Measurements from ENCODE around the gene USP19. TPM values are rescaled to one million over a fixed set of nuclear protein-coding genes. Genes with fewer than 3 reads are reported as not detected.

The USP19 gene, protein sequence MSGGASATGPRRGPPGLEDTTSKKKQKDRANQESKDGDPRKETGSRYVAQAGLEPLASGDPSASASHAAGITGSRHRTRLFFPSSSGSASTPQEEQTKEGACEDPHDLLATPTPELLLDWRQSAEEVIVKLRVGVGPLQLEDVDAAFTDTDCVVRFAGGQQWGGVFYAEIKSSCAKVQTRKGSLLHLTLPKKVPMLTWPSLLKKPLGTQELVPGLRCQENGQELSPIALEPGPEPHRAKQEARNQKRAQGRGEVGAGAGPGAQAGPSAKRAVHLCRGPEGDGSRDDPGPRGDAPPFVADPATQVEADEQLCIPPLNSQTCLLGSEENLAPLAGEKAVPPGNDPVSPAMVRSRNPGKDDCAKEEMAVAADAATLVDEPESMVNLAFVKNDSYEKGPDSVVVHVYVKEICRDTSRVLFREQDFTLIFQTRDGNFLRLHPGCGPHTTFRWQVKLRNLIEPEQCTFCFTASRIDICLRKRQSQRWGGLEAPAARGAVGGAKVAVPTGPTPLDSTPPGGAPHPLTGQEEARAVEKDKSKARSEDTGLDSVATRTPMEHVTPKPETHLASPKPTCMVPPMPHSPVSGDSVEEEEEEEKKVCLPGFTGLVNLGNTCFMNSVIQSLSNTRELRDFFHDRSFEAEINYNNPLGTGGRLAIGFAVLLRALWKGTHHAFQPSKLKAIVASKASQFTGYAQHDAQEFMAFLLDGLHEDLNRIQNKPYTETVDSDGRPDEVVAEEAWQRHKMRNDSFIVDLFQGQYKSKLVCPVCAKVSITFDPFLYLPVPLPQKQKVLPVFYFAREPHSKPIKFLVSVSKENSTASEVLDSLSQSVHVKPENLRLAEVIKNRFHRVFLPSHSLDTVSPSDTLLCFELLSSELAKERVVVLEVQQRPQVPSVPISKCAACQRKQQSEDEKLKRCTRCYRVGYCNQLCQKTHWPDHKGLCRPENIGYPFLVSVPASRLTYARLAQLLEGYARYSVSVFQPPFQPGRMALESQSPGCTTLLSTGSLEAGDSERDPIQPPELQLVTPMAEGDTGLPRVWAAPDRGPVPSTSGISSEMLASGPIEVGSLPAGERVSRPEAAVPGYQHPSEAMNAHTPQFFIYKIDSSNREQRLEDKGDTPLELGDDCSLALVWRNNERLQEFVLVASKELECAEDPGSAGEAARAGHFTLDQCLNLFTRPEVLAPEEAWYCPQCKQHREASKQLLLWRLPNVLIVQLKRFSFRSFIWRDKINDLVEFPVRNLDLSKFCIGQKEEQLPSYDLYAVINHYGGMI (N-terminal part only)
- 10 to 100 TPM; 65.5 to 92.2 TPM for total RNA-seq

DNA sequence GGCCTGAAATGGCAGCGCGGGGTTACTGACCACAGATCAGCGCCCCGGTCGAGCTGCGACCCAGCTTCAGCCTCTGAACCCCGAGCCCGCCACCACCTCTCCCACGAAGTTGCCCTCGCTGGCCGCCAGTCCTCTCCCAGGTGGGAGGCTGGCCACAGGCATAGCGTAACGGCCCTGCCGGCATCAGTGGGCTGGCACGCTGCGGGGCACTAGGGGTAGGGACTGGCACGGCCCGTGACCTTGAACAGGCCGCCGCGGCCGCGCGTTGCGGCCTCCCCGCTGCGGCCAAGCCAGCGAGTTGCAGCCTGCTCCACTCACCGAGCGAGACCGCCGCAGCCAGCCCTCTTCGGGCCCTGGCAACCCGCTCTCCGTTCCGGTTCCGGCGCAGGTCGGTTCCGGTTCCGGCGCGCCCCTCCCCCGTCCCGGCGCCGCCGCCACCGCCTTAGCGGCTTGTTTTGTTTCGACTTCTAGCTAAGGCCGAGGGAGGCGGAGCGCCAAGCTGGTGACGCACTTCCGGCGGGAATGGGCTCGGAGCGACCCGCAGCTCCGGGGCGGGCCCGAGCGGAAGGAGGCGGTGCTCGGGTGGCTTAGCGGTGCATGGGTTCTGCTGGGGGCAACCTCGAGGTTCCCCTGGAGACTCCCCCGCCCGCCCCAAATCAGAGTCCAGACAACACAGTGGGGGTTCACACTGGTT, at the start of gene USP19:
Gene USP19 (minus strand): TSS at position 386 of the 694 bp plus-strand sequence. CDS start 1,678 bp downstream, outside the sequence.
- H3K4me1 Mint-ChIP-seq (ENCODE audit: low read depth) = peaks cover 18% of the 10 kb centered on the region
- peak; percentile 95 for ATAC-seq (replicated peaks in 1 of 2)
- no peaks in the 10 kb centered on the region for H3K27me3 Mint-ChIP-seq (ENCODE audit: low read depth)
- peak within 1 kb of the TSS; percentile 88 to 89 for H3K4me3 Mint-ChIP-seq
- H3K36me3 Mint-ChIP-seq (ENCODE audit: insufficient read depth in 2 of 2) = peaks cover 2 to 11% of the 10 kb centered on the region in 2 donors
- no peaks in the 10 kb centered on the region for H3K9me3 Mint-ChIP-seq
- peak; percentile 94 to 97 for DNase-seq
- peak within 1 kb of the TSS; percentile 86 for H3K27ac Mint-ChIP-seq

DNA sequence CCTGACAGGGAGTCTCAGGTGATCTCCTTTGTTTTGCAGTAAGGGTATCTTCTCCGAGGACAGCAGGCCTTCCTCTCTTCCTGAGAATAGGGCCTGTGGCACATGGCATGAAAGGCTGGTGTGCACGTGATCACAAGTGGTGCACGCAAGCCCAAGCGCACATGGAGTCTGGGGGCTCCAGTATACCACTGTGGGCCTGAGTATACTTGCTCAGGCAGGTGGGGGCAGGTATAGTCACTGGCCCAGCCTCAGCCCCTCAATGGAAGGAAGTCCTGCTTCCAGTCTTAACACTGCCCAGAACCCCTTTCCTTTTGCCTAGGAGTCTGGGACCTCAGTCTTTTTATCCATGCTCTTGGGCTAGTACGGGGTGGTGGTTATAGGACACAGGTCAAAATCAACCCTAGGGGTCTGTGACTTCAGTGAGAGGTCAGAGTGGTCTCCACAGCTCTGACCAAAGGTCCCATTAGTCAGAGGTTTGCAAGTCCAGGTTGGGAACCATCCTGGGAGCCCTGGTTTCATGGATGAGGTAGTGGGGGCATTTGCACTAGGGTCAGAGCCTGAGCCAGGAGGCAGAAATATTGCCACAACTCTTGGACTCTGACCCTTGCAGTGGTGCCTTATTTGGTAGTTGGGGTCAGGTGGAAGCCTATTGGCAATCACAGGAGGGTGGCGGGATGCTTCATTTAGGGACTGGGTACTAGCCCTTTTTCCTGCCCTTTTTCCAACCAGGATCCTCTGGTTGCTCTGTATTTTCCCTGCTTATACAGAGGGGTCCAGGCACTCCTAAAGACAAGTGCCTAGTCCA, 46.3 kb upstream of the USP19 start:
- peak in 1 of 2 donors; percentile 15 for DNase-seq

DNA sequence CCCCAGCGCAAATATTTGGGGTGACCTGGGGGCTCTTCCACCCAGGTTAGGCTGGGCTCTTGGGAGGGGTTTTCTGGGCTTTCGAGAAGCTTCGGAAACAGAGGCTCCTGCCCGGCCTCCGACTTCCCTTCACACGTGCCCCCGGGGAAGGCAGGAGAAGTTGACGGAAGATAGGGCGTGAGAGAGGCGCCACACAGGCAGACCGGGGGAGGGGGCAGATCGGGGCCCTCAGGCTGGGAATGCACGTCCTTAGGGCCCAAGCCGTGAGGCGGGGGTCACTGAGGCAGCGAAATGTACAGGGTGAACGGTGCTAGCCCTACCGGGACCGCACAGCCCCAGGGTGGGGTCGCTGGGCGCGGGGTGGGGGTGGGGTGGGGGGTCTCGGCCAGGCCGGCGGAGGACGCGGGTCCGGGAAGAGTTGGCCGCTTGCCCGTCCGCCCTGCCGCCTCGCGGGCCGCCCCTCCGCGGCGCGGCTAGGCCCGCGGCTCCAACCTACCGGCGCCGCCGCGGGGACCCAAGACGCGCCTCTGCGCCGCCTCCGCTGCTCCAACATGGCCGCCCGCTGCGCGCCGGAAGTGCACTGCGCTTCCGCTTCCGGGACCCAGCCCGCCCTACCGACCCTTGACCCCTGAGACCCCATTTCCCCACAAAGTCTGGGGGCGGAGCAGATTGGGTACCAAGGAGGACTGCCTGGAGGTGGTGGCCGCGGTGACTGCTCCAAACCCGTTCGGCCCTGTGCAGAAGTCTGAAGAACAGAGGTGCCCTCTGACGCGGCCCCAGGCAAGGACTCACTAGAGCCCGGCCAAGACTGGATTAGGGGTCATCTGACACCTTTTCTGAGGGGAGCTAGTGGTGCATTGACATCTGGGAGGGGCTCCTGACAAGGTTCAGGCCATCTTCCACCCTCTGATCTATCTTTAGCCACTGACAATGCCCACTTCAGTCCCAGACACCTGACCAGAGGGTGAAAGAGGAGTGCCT, 45.4 kb upstream of the USP19 start, which contains the start of gene CCDC71:
Gene CCDC71 (minus strand): TSS at position 561 of the 981 bp plus-strand sequence. CDS start 2,123 bp downstream, outside the sequence.
- Mint-ChIP-seq H3K9me3 (no peaks in the 10 kb centered on the region), H3K36me3 (ENCODE audit: insufficient read depth in 2 of 2) (peaks cover 6 to 10% of the 10 kb centered on the region in 2 donors), H3K27me3 (ENCODE audit: low read depth) (no peaks in the 10 kb centered on the region), H3K4me3 (peak within 1 kb of the TSS; percentile 91 to 98), H3K4me1 (ENCODE audit: low read depth) (peaks cover 55% of the 10 kb centered on the region), H3K27ac (peak within 1 kb of the TSS; percentile 94)
- DNase-seq (peak; percentile 85 to 88), ATAC-seq (replicated peaks in 1 of 2) (peak; percentile 84)

More for the DNA sequence above, 46.3 kb upstream of the USP19 start:
- no peak for ATAC-seq (replicated peaks in 1 of 2)
- H3K9me3 Mint-ChIP-seq = no peaks in the 10 kb centered on the region
- H3K4me3 Mint-ChIP-seq = peak overlapping the region; percentile 80 to 89
- no peaks in the 10 kb centered on the region for H3K27me3 Mint-ChIP-seq (ENCODE audit: low read depth)
- H3K27ac Mint-ChIP-seq = no peak overlapping the region
- peaks cover 6 to 10% of the 10 kb centered on the region in 2 donors for H3K36me3 Mint-ChIP-seq (ENCODE audit: insufficient read depth in 2 of 2)
- peaks cover 49% of the 10 kb centered on the region for H3K4me1 Mint-ChIP-seq (ENCODE audit: low read depth)

DNA sequence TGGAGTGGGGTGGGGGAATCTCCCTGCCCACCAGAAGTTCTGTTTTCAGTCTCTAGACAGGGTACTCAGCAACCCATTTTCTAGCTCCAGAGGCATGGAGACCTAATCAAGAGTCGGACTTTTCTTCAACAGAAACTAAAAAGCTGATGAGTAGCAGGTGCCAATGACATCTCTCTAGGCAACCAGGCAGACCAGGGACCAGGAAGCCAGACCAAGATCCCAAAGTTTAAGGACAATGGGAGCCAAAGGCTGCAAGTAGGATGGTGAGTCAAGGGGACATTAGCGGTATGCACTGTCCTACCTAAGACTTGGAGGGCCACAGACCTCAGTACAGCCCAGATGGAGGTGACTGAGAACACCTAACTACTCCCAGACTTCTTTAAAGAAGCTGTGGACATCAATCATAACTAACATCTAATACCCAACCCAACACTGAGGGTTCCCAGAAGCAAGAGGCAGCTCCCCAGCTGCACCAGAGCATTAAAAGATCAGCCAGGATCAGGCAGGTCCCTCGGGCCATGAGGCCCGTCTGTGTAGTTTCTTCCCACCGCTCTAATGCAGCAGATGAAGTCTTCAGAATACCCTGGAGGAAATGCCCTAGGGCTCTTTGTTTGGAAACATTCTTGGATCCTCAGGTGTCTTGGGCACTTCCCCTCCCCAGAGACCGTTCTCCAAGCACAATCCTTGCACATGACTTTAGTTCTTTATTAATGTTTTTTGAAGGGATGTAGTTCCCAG, 44.5 kb upstream of the USP19 start:
- H3K27ac Mint-ChIP-seq = peak overlapping the region; percentile 94
- H3K4me3 Mint-ChIP-seq = peak overlapping the region; percentile 91 to 98
- no peak for ATAC-seq (replicated peaks in 1 of 2)
- peaks cover 50% of the 10 kb centered on the region for H3K4me1 Mint-ChIP-seq (ENCODE audit: low read depth)
- DNase-seq = no peak
- no peaks in the 10 kb centered on the region for H3K27me3 Mint-ChIP-seq (ENCODE audit: low read depth)
- peaks cover 6 to 10% of the 10 kb centered on the region in 2 donors for H3K36me3 Mint-ChIP-seq (ENCODE audit: insufficient read depth in 2 of 2)
- no peaks in the 10 kb centered on the region for H3K9me3 Mint-ChIP-seq

DNA sequence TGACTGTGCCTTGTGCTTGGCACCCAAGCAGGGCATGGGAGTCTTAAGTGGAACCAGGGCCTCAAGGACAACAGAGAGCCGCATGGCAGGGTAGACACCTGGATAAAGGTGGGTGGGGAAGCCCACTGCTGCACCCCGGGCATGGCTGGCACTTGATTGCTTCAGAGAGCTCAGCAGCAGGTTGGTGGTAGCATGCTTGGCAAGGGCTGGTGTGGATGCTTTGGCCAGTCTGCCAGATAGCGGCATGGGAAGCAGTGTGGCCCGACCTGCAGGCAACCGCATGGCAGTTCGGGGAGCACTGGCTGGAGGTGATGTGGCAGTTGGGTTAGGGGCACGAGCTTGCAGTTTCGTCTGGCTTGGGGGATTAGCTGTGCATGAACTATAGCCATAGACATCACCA, 43.0 kb upstream of the USP19 start:
- peaks cover 50% of the 10 kb centered on the region for H3K4me1 Mint-ChIP-seq (ENCODE audit: low read depth)
- DNase-seq (no peak), ATAC-seq (replicated peaks in 1 of 2) (no peak)
- H3K27me3 Mint-ChIP-seq (ENCODE audit: low read depth) = no peaks in the 10 kb centered on the region
- no peak overlapping the region for H3K27ac Mint-ChIP-seq
- H3K36me3 Mint-ChIP-seq (ENCODE audit: insufficient read depth in 2 of 2) = peaks cover 6 to 10% of the 10 kb centered on the region in 2 donors
- H3K9me3 Mint-ChIP-seq = no peaks in the 10 kb centered on the region
- H3K4me3 Mint-ChIP-seq = peak overlapping the region in 1 of 2 donors; percentile 12

DNA sequence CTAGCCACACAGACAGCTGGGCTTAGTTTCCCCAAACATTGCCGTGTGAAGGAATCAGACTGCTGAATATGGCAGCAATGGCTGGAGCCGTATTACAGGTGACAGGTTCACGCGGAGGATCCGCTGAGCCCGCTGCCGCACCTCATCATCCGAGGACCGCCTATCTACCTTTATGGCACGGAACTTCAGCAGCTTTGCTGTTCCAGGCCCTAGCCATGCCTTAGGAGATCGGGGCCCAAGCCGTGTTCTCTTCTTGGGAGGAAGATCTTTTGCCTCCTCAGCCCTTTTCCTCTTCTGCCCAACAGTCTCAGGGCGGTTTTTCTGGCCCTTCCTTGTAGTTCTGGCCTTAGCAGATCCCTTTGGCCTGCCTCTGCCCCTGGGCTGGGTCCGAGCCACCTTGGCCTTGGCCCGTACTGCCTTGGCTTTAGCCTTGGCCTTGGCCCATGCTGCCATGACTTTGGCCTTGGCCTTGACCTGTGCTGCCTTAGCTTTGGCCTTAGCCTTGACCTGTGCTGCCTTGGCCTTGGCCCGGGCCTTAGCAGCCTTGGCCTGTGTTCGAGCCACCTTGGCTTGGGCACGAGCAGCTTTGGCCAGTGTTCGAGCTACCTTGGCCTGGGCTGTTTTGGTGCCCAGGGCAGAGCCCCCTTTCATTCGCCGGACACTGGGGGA, 42.3 kb upstream of the USP19 start:
- H3K4me3 Mint-ChIP-seq = peak overlapping the region in 1 of 2 donors; percentile 17
- no peaks in the 10 kb centered on the region for H3K27me3 Mint-ChIP-seq (ENCODE audit: low read depth)
- H3K9me3 Mint-ChIP-seq = no peaks in the 10 kb centered on the region
- peaks cover 6 to 10% of the 10 kb centered on the region in 2 donors for H3K36me3 Mint-ChIP-seq (ENCODE audit: insufficient read depth in 2 of 2)
- ATAC-seq (replicated peaks in 1 of 2) = no peak
- H3K27ac Mint-ChIP-seq = no peak overlapping the region
- H3K4me1 Mint-ChIP-seq (ENCODE audit: low read depth) = peaks cover 53% of the 10 kb centered on the region
- DNase-seq = no peak

DNA sequence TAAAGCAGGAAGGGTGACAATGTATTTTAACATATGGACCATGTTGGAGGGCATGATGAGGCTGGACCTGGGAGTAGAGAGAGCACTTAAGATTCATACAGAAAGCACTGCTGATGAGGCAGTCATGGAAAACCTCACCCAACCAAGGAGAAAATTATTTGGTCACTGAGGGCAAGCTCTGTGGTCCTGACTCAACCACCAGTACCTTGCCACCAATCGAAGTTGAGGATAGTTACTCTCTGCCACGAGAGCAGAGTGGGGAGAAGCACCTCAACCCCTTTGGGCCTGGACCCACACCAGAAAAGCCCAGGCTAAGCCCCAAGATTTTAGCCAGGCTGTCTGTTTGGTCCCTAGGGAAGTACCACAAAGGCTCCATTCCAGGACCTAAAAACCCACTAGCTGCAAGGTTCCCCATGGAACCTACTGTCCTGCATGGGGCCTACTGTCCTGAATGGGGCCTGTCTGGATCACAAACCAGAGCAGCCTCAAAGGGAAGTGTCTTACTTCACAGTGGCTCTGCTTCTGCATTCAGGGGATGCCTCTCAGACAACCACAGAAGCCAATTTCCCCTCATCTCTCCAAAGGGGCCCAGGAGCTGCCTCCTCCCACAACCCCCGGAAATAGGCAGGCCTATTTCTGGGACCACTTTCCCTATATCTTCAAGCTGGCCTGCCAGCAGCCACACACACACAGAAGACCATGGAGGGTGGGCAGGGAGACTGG, 41.3 kb upstream of the USP19 start:
- DNase-seq (peak in 1 of 2 donors; percentile 42), ATAC-seq (replicated peaks in 1 of 2) (peak; percentile 37 to 60)
- peak overlapping the region in 1 of 2 donors; percentile 48 for H3K4me3 Mint-ChIP-seq
- peaks cover 52% of the 10 kb centered on the region for H3K4me1 Mint-ChIP-seq (ENCODE audit: low read depth)
- no peaks in the 10 kb centered on the region for H3K27me3 Mint-ChIP-seq (ENCODE audit: low read depth)
- peaks cover 6 to 10% of the 10 kb centered on the region in 2 donors for H3K36me3 Mint-ChIP-seq (ENCODE audit: insufficient read depth in 2 of 2)
- H3K9me3 Mint-ChIP-seq = no peaks in the 10 kb centered on the region
- H3K27ac Mint-ChIP-seq = no peak overlapping the region

DNA sequence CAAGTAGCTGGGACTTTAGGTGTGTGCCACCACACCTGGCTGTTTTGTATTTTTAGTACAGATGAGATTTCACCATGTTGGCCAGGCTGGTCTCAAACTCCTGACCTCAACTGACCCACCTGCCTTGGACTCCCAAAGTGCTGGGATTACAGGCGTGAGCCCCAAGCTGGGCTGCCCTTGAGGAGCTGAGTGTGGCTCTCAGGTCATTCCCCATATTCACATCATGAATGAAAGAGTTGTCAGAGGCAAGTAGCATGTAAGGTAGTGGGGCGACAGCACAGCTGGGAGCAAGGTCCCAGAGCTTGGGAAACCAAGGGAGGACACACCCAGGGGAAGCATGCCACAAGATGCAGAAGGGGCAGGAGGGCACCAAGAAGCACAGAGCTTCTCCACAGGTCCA, 40.6 kb upstream of the USP19 start:
- Mint-ChIP-seq H3K4me1 (ENCODE audit: low read depth) (peaks cover 44% of the 10 kb centered on the region), H3K36me3 (ENCODE audit: insufficient read depth in 2 of 2) (peaks cover 5 to 10% of the 10 kb centered on the region in 2 donors), H3K9me3 (no peaks in the 10 kb centered on the region), H3K27ac (peak overlapping the region; percentile 34), H3K4me3 (peak overlapping the region in 1 of 2 donors; percentile 24), H3K27me3 (ENCODE audit: low read depth) (no peaks in the 10 kb centered on the region)
- ATAC-seq (replicated peaks in 1 of 2) = no peak
- DNase-seq = no peak

DNA sequence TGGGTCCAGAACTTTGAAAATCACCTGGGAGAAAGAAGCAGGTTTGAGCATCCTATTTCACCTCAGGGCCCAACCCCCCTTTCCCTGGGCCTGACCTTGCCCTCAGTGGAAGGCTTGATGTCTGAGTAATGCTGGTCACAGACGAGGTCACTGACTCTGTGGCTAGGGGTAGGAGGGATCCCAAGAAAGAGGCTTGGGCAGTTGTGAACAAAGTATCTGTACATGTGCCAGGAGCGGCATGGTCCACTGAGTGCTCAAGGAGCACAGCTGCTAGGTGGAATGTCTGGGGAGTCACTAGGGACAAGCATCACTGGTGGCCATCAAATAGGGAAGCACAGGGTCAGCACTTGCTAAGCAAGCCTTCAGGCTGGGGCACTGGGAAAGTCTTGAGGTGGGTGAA, 38.2 kb upstream of the USP19 start:
- Mint-ChIP-seq H3K4me1 (ENCODE audit: low read depth) (peaks cover 25% of the 10 kb centered on the region), H3K27ac (no peak overlapping the region), H3K27me3 (ENCODE audit: low read depth) (no peaks in the 10 kb centered on the region), H3K4me3 (no peak overlapping the region), H3K9me3 (no peaks in the 10 kb centered on the region), H3K36me3 (ENCODE audit: insufficient read depth in 2 of 2) (peaks cover 0 to 4% of the 10 kb centered on the region in 2 donors)
- DNase-seq (no peak), ATAC-seq (replicated peaks in 1 of 2) (no peak)
